Left ventricle myocardium inferior (tissue), 1 donor: ENCODE measurements around the gene HS6ST2. TPM values are rescaled to one million over a fixed set of nuclear protein-coding genes. Genes with fewer than 3 reads are reported as not detected.

Source experiments
- DNase-seq: peaks from one replicate; pipeline ENCODE4 v3.0.0-alpha.2; 2020
- H3K27ac ChIP-seq: fragments of 200-600 bp; replicated peaks from 2 replicates; pipeline ENCODE4 v1.8.0; 2021
- H3K27me3 ChIP-seq: fragments of 200-600 bp; 2 replicates; pipeline ENCODE4 v1.8.0; 2021; ENCODE audit warnings: low read depth
- H3K36me3 ChIP-seq: fragments of 200-600 bp; 2 replicates; pipeline ENCODE4 v1.8.0; 2021
- H3K4me1 ChIP-seq: fragments of 200-600 bp; 2 replicates; pipeline ENCODE4 v1.8.0; 2021
- H3K4me3 ChIP-seq: fragments of 200-600 bp; 2 replicates; pipeline ENCODE4 v1.8.0; 2021; ENCODE audit warnings: mild to moderate bottlenecking, moderate library complexity
- H3K9me3 ChIP-seq: fragments of 200-600 bp; replicated peaks from 2 replicates; pipeline ENCODE4 v1.8.0; 2021
- intact Hi-C: fragments of 100-400 bp; cut with micrococcal nuclease; formaldehyde crosslinking; loops from one replicate; pipeline ENCODE4 v1.11.0; 2022
- total RNA-seq: library from RNA; stranded (reverse); fragmentation: NEBNext Ultra II Directional; extraction: Animal tissue kit (Norgen Biotek cat#: 25700); gene quantifications from one replicate; pipeline ENCODE4 v1.2.1, GENCODE V29; 2021
- TF ChIP-seq, protein P1 (sequence below): fragments of 200-600 bp; IDR thresholded peaks from 2 replicates; pipeline ENCODE4 v1.8.0; 2021; ENCODE audit warnings: antibody characterized with exemption, mild to moderate bottlenecking, borderline replicate concordance
- donor health status: DM: no; HTN: yes; CAD: no; lungs with severe emphysema.

The HS6ST2 gene
- total RNA-seq, 1 donor from 2014 or later = 0.19 TPM

DNA sequence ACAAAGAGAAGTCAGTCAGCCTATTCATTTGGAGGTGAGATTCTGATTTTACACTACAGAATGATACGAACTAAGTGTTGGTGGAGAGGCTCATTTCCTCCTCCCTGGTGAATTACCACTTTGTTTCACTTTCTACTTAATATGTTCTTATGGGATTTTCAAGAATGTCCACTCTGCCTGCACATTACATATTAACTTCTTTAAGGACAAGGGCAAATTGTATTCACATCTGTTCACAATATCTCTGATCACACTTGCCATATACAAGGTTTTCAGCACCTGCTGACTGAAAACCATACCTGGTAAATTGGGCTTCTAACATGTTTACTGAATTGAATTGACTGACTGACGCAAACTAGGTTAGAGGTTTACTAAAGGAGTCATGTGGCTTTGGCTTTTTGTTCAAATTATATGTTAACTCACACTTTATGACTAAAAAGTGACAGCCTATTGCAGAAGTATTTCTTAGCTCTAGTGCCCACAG, 281.2 kb downstream of the HS6ST2 start:
- Histone ChIP-seq H3K9me3 (no peaks in the 10 kb centered on the region), H3K27ac (no peak overlapping the region), H3K4me3 (no peak overlapping the region), H3K4me1 (no peaks in the 10 kb centered on the region), H3K36me3 (no peaks in the 10 kb centered on the region), H3K27me3 (no peaks in the 10 kb centered on the region)
- no peak for DNase-seq
- intact Hi-C loops = no loop called here
- TF ChIP-seq, protein P1, sequence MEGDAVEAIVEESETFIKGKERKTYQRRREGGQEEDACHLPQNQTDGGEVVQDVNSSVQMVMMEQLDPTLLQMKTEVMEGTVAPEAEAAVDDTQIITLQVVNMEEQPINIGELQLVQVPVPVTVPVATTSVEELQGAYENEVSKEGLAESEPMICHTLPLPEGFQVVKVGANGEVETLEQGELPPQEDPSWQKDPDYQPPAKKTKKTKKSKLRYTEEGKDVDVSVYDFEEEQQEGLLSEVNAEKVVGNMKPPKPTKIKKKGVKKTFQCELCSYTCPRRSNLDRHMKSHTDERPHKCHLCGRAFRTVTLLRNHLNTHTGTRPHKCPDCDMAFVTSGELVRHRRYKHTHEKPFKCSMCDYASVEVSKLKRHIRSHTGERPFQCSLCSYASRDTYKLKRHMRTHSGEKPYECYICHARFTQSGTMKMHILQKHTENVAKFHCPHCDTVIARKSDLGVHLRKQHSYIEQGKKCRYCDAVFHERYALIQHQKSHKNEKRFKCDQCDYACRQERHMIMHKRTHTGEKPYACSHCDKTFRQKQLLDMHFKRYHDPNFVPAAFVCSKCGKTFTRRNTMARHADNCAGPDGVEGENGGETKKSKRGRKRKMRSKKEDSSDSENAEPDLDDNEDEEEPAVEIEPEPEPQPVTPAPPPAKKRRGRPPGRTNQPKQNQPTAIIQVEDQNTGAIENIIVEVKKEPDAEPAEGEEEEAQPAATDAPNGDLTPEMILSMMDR = no peak

DNA sequence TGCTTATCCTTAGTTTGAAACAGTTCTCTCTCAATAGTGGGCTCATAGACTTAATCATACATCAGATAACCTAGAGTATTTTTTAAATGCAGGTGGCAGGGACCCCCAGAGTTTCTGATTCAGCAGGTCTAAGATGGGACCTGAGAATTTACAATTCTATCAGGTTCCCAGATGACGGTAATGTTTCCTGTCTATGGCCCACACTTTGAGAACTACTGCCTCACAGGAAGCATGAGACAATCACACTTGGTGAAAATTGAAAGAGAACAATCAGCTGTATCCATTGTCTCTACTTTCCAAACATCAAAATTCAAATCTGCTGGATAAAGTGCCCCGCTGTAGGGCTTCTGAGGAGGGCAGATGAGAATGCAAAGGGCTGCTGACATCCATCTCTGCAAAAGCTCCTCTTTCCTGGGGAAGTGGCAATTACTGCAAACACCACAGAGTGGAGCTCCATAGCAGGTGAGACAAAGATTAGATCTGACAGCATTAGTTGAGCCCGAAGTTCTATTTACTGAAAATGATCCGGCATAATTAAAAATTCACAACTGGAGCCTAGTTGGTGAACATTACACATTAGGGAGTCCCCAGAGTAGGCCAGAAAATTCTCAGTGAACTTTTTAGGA, 281.8 kb downstream of the HS6ST2 start:
- Histone ChIP-seq H3K4me3 (no peak overlapping the region), H3K36me3 (no peaks in the 10 kb centered on the region), H3K9me3 (no peaks in the 10 kb centered on the region), H3K27me3 (no peaks in the 10 kb centered on the region), H3K4me1 (no peaks in the 10 kb centered on the region), H3K27ac (no peak overlapping the region)
- DNase-seq = no peak
- TF ChIP-seq, protein P1 = no peak
- intact Hi-C loops = no loop called here

DNA sequence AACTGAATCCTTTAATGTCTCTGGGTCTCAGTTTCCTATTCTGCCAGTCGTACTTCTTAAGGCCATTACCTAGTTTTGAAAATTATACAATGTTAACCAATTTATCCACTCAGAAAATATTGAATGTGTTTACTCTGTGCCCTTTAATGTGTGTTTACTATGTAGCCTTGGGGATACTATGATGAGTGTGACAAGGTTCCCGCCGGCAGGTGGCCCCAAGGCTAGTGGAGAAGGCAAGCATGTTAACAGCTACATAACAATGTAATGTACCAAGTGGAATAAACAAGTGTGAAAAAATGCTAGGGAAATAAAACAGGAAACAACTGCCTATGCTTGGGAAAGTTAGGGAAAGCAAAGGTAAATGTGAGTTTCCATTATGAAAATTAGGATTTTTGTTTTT, 282.3 kb downstream of the HS6ST2 start:
- DNase-seq = no peak
- intact Hi-C loops = no loop called here
- Histone ChIP-seq H3K36me3 (no peaks in the 10 kb centered on the region), H3K27ac (no peak overlapping the region), H3K9me3 (no peaks in the 10 kb centered on the region), H3K27me3 (no peaks in the 10 kb centered on the region), H3K4me3 (no peak overlapping the region), H3K4me1 (no peaks in the 10 kb centered on the region)
- TF ChIP-seq, protein P1 = no peak

DNA sequence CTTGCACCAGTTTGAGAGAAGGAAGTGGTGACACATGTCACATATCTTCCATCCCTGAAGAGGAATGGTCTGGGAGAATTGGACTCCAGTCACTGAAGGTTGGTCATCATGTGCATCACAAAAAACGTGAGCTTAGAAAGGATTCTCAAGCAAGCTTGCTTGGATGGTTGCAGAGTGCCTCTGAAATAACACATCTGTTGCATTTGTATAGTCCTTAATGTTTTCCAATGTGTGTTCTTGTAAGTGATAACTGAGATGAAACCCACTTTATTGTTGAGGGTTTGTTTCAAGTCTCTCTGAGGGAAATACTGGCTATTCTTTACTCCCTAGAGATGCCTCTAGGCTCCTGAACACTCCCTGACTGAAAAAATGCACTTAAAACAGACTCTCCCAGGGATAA, 285.1 kb downstream of the HS6ST2 start:
- H3K27me3 ChIP-seq = no peaks in the 10 kb centered on the region
- no peak for DNase-seq
- intact Hi-C loops = no loop called here
- H3K36me3 ChIP-seq = no peaks in the 10 kb centered on the region
- no peak overlapping the region for H3K4me3 ChIP-seq
- no peaks in the 10 kb centered on the region for H3K9me3 ChIP-seq
- TF ChIP-seq, protein P1 = no peak
- H3K27ac ChIP-seq = no peak overlapping the region
- H3K4me1 ChIP-seq = no peaks in the 10 kb centered on the region

DNA sequence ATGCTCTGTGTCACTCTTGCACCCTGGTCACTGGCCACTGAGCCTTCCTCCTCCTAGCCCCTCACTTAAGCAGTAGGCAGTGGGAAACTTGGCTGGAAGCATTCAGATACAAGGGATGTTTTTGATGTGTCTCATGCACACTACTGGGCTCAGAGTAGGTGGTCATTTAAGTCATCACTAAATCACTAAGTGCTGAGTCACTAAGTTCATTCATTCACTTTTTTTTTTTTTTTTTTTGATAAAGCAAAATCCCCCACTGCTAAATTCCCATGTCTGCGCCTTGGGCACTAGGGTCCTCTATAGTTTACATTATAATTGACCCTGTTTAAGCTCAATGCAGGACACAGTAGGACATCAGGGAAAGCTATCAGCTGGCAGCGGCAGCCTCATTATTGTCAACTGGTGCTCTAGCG, 287.2 kb downstream of the HS6ST2 start:
- TF ChIP-seq, protein P1 = no peak
- Histone ChIP-seq H3K4me3 (no peak overlapping the region), H3K4me1 (no peaks in the 10 kb centered on the region), H3K27me3 (no peaks in the 10 kb centered on the region), H3K9me3 (no peaks in the 10 kb centered on the region), H3K27ac (no peak overlapping the region), H3K36me3 (no peaks in the 10 kb centered on the region)
- no peak for DNase-seq
- intact Hi-C loops = no loop called here
